Mesenteric fat pad (tissue), 1 donor: ENCODE measurements around the gene F13B. TPM values are rescaled to one million over a fixed set of nuclear protein-coding genes. Genes with fewer than 3 reads are reported as not detected.

Experiments used
- total RNA-seq: library from RNA; stranded (reverse); fragmentation: NEBNext Ultra II Directional; extraction: Animal tissue kit (Norgen Biotek cat#: 25700); gene quantifications from one replicate; pipeline ENCODE4 v1.2.1, GENCODE V29; 2021
- donor health status: DM: yes; HTN: yes; CAD: no.

F13B gene
- total RNA-seq, 1 donor from 2014 or later = not detected

Other genes with a start within 250 kb of the F13B start
- gene CFHR1, start 247.5 kb downstream of the F13B start, total RNA-seq = 1.8 TPM
- gene CFHR4, start 179.2 kb downstream of the F13B start, total RNA-seq = not detected
- gene CFHR2, start 123.5 kb downstream of the F13B start, total RNA-seq = not detected
- not detected for gene CFHR5, start 89.7 kb downstream of the F13B start, total RNA-seq
- 0.10 TPM for gene ASPM, start 79.4 kb upstream of the F13B start, total RNA-seq
- 11.7 TPM for gene ZBTB41, start 134.0 kb upstream of the F13B start, total RNA-seq
- gene CRB1, start 201.0 kb upstream of the F13B start, total RNA-seq = 0.48 TPM